DND-41 (cell line): ENCODE results near the gene COLEC12.

ENCODE experiments used
- ATAC-seq: fragments of 200-7000 bp; cut with Tn5 transposase; 3 replicates; pipeline ENCODE4 v1.9.1; 2021; ENCODE audit warnings: low read depth; ENCODE audit not compliant: insufficient read depth
- DNase-seq: peaks from one replicate; pipeline ENCODE4 v3.0.0-alpha.2; 2020
- H2AFZ ChIP-seq: 2 replicates; pipeline ENCODE4 v1.6.0; 2012; ENCODE audit warnings: low read depth, low read length
- H3K27ac ChIP-seq: 2 replicates; pipeline ENCODE4 v1.5.1; 2012; ENCODE audit warnings: low read length, inconsistent platforms
- H3K27me3 ChIP-seq: fragments of 200-600 bp; sonication (generic); 2 replicates; pipeline ENCODE4 v1.6.0; 2012; ENCODE audit warnings: low read length, mild to moderate bottlenecking, inconsistent platforms; ENCODE audit not compliant: insufficient read depth, poor library complexity
- H3K36me3 ChIP-seq: 2 replicates; pipeline ENCODE4 v1.5.1; 2012; ENCODE audit warnings: low read length, inconsistent platforms; ENCODE audit not compliant: insufficient read depth
- H3K4me1 ChIP-seq: 2 replicates; pipeline ENCODE4 v1.5.1; 2012; ENCODE audit warnings: mild to moderate bottlenecking, low read length; ENCODE audit not compliant: insufficient read depth
- H3K4me2 ChIP-seq: 2 replicates; pipeline ENCODE4 v1.6.0; 2012; ENCODE audit warnings: mild to moderate bottlenecking, moderate library complexity, low read length, inconsistent platforms; ENCODE audit not compliant: insufficient read depth
- H3K4me3 ChIP-seq, 2 experiments: fragments of 200-600 bp in 1 of 2; shearing (Covaris generic) in 1 of 2; 2 replicates each; pipeline ENCODE4 v1.5.1; 2012 to 2016; ENCODE audit warnings: inconsistent platforms in 2 of 2, low read length in 2 of 2, mild to moderate bottlenecking in 2 of 2, low read depth in 1 of 2, moderate library complexity in 1 of 2
- H3K79me2 ChIP-seq: 2 replicates; pipeline ENCODE4 v1.6.0; 2012; ENCODE audit warnings: low read length, inconsistent platforms; ENCODE audit not compliant: insufficient read depth
- H3K9ac ChIP-seq: 2 replicates; pipeline ENCODE4 v1.6.0; 2012; ENCODE audit warnings: low read depth, mild to moderate bottlenecking, inconsistent platforms, low read length, moderate library complexity
- H3K9me3 ChIP-seq: 2 replicates; pipeline ENCODE4 v1.5.1; 2012; ENCODE audit warnings: low read length, moderate library complexity, mild to moderate bottlenecking, inconsistent platforms; ENCODE audit not compliant: insufficient read depth, severe bottlenecking
- H4K20me1 ChIP-seq: 2 replicates; pipeline ENCODE4 v1.6.0; 2012; ENCODE audit warnings: low read length; ENCODE audit not compliant: insufficient read depth
- CTCF ChIP-seq: IDR thresholded peaks from 2 replicates; pipeline ENCODE4 v1.5.1; 2012; ENCODE audit warnings: borderline replicate concordance, low read length, moderate library complexity, mild to moderate bottlenecking; ENCODE audit not compliant: poor library complexity, severe bottlenecking; ENCODE audit errors: extremely low read depth
- EZH2 ChIP-seq: IDR thresholded peaks from 3 replicates; pipeline ENCODE4 v1.6.1; 2012; ENCODE audit warnings: borderline replicate concordance, low read depth, mild to moderate bottlenecking, moderate library complexity, low read length, inconsistent platforms; ENCODE audit not compliant: severe bottlenecking

The COLEC12 gene

DNA sequence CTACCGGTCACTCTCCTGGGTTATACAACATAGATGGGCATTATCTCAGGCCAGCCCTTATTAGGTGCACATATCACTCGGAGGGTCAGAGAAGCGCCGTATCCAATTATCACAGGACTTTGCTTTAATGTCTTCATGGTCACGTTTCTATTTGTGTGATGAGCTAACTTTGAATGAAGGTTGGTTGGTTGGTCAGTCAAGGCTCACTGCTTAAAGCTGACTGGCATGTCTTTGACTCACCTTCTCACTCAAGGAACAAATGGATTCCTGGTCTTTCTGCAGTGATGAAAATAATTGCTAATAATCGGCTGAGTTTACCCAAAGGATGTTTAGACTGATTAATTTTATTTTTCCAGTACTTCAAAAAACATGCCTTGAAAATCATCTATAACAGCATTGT, 39.7 kb downstream of the COLEC12 start:
- Histone ChIP-seq H3K9ac (no peak overlapping the region), H3K4me3 (no peak overlapping the region), H3K27ac (no peak overlapping the region), H4K20me1 (no peaks in the 10 kb centered on the region), H3K27me3 (peaks cover 10% of the 10 kb centered on the region), H2AFZ (no peak overlapping the region), H3K4me1 (peaks cover 25% of the 10 kb centered on the region), H3K9me3 (no peaks in the 10 kb centered on the region), H3K79me2 (no peaks in the 10 kb centered on the region), H3K4me2 (no peak overlapping the region), H3K36me3 (no peaks in the 10 kb centered on the region)
- no peak for TF ChIP-seq CTCF
- no peak for TF ChIP-seq EZH2
- DNase-seq (no peak), ATAC-seq (no peak)

GRCh38 chr18:459814-460593, 40.5 kb downstream of the COLEC12 start:
- ATAC-seq (no peak), DNase-seq (no peak)
- Histone ChIP-seq H3K36me3 (no peaks in the 10 kb centered on the region), H3K79me2 (no peaks in the 10 kb centered on the region), H3K9ac (no peak overlapping the region), H3K4me3 (no peak overlapping the region), H2AFZ (no peak overlapping the region), H3K9me3 (no peaks in the 10 kb centered on the region), H3K4me1 (peaks cover 25% of the 10 kb centered on the region), H3K27ac (no peak overlapping the region), H4K20me1 (no peaks in the 10 kb centered on the region), H3K27me3 (peaks cover 10% of the 10 kb centered on the region), H3K4me2 (no peak overlapping the region)
- no peak for TF ChIP-seq EZH2
- TF ChIP-seq CTCF, result no peak

DNA sequence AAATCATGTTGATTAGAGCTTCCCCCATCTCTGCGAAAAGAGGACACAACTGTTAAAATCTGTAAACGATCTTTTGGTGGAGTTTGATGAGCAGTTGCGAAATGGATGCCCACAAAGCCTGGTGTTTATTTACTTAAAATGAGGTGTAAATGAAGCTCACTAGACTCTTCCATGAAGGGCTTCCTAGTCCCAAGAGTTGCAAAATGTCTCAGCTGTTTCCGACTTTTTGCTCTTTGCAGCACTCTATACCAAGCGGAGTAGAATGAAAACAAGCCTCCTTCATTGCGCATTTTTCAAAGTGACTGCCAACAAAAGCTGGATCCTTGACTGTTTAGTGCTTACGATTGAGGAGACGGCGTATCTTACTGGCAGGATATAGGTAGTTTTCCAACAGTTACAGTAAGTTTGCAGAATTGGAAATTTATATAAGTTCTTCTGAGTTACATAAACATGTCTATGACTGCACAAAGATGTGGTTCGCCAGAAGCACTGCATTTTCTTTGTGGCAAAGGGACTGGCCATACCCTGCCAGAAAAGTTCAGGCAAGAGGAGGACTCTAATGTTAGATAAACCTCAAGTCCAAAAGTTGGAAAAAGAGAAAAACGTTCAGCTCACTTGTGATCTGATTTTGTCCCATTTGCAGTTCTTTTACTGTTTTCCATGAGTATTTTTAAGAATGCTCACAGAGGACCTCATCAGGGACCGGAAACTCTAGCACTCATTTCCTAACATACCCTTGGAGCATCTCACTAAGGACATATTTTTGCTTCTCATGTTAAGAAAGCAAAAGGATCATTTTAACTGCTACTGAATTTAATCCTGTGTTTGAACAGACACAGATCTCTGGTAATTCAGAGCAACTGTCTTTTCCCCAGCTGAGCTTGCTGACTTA, 42.7 kb downstream of the COLEC12 start:
- Histone ChIP-seq H3K79me2 (no peaks in the 10 kb centered on the region), H2AFZ (no peak overlapping the region), H3K27ac (peak overlapping the region; percentile 14), H3K9me3 (no peaks in the 10 kb centered on the region), H3K4me1 (peaks cover 25% of the 10 kb centered on the region), H3K36me3 (no peaks in the 10 kb centered on the region), H3K4me2 (no peak overlapping the region), H3K27me3 (no peaks in the 10 kb centered on the region), H4K20me1 (no peaks in the 10 kb centered on the region), H3K9ac (no peak overlapping the region), H3K4me3 (no peak overlapping the region)
- TF ChIP-seq CTCF (no peak), EZH2 (no peak)
- DNase-seq (no peak), ATAC-seq (no peak)
